Fibroblast of lung (primary cell): ENCODE data around the gene DHRS9. TPM values are rescaled to one million over a fixed set of nuclear protein-coding genes. Genes with fewer than 3 reads are reported as not detected.

ENCODE experiments used
- DNase-seq, 2 donors: peaks; one replicate each; pipeline versions ENCODE4 v3.0.0 to v3.0.0-alpha.2; 2010; ENCODE audit warnings: low read depth in 2 of 2
- H2AFZ ChIP-seq: 2 replicates; pipeline ENCODE4 v1.5.1; 2012; ENCODE audit warnings: low read length, control low read depth, inconsistent platforms
- H3K27ac ChIP-seq: 2 replicates; pipeline ENCODE4 v1.5.1; 2011; ENCODE audit warnings: low read length, control low read depth; ENCODE audit not compliant: insufficient read depth
- H3K27me3 ChIP-seq: 2 replicates; pipeline ENCODE4 v1.5.1; 2011; ENCODE audit warnings: mild to moderate bottlenecking, low read length; ENCODE audit not compliant: control insufficient read depth, insufficient read depth
- H3K36me3 ChIP-seq: 2 replicates; pipeline ENCODE4 v1.5.1; 2011; ENCODE audit warnings: low read length; ENCODE audit not compliant: control insufficient read depth, insufficient read depth
- H3K4me1 ChIP-seq: 2 replicates; pipeline ENCODE4 v1.5.1; 2011; ENCODE audit warnings: low read length; ENCODE audit not compliant: control insufficient read depth, insufficient read depth; ENCODE audit errors: extremely low read depth
- H3K4me2 ChIP-seq: 2 replicates; pipeline ENCODE4 v1.5.1; 2011; ENCODE audit warnings: low read length, control low read depth; ENCODE audit not compliant: insufficient read depth; ENCODE audit errors: extremely low read depth
- H3K4me3 ChIP-seq, 4 experiments: fragments of 200-600 bp in 1 of 4; sonication (generic) in 1 of 4; replicated peaks in 1 of 4; 2 replicates each; pipeline ENCODE4 v1.5.1; 2011 to 2016; ENCODE audit warnings: low read length in 4 of 4, low read depth in 3 of 4, mild to moderate bottlenecking in 3 of 4, control low read depth in 2 of 4, inconsistent platforms in 1 of 4, mixed read lengths in 1 of 4; ENCODE audit not compliant: insufficient read depth in 1 of 4; ENCODE audit errors: control extremely low read depth in 1 of 4
- H3K79me2 ChIP-seq: 2 replicates; pipeline ENCODE4 v1.5.1; 2012; ENCODE audit warnings: mild to moderate bottlenecking, low read length, inconsistent platforms; ENCODE audit not compliant: control insufficient read depth, insufficient read depth
- H3K9ac ChIP-seq: 2 replicates; pipeline ENCODE4 v1.5.1; 2011; ENCODE audit warnings: mild to moderate bottlenecking, low read length, control low read depth; ENCODE audit not compliant: insufficient read depth
- H3K9me3 ChIP-seq: 2 replicates; pipeline ENCODE4 v1.5.1; 2012; ENCODE audit warnings: low read depth, low read length; ENCODE audit not compliant: control insufficient read depth, insufficient read depth
- H4K20me1 ChIP-seq: 2 replicates; pipeline ENCODE4 v1.5.1; 2011; ENCODE audit warnings: low read length; ENCODE audit not compliant: control insufficient read depth, insufficient read depth; ENCODE audit errors: extremely low read depth
- CTCF ChIP-seq, 2 donors: IDR thresholded peaks in 1 of 2; conservative IDR thresholded peaks in 1 of 2; 1 replicate in 1 of 2; 2 replicates in 1 of 2; pipeline ENCODE4 v1.5.1; 2011 to 2012; ENCODE audit warnings: low read length in 2 of 2, control low read depth in 1 of 2, inconsistent platforms in 1 of 2, low read depth in 1 of 2, mild to moderate bottlenecking in 1 of 2
- EZH2 ChIP-seq: IDR thresholded peaks from 2 replicates; pipeline ENCODE4 v1.5.1; 2012; ENCODE audit warnings: low read length, control low read depth, mild to moderate bottlenecking; ENCODE audit errors: missing control alignments
- polyA plus RNA-seq, 2 donors: library from polyadenylated mRNA; depleted of rRNA in 1 of 2; stranded (reverse) in 1 of 2; unstranded in 1 of 2; fragments of >200 nt; gene quantifications; 2 replicates each; pipeline ENCODE4 v1.2.1, GENCODE V29; 2011 to 2012; ENCODE audit warnings: missing spikeins in 1 of 2
- total RNA-seq: library from RNA; depleted of rRNA; stranded (reverse); fragments of >200 nt; gene quantifications from 2 replicates; pipeline ENCODE4 v1.2.1, GENCODE V29; 2014

Gene DHRS9
- total and polyA plus RNA-seq, 2 donors (not counting 1 experiment from before 2014, with no cell fraction given), result not detected

GRCh38 chr2:169104848-169105247 lies 35.5 kb downstream of the DHRS9 start:
- H2AFZ ChIP-seq, result no peak overlapping the region
- H4K20me1 ChIP-seq, result no peaks in the 10 kb centered on the region
- no peaks in the 10 kb centered on the region for H3K79me2 ChIP-seq
- no peak overlapping the region for H3K4me2 ChIP-seq
- H3K9me3 ChIP-seq, result no peaks in the 10 kb centered on the region
- no peak overlapping the region for H3K4me3 ChIP-seq
- H3K9ac ChIP-seq, result no peak overlapping the region
- H3K4me1 ChIP-seq, result no peaks in the 10 kb centered on the region
- no peaks in the 10 kb centered on the region for H3K27me3 ChIP-seq
- H3K36me3 ChIP-seq, result no peaks in the 10 kb centered on the region
- no peak for DNase-seq
- no peak overlapping the region for H3K27ac ChIP-seq
- TF ChIP-seq EZH2 (no peak), CTCF (conservative IDR thresholded peaks at IDR 0.05 in 1 of 2, IDR thresholded peaks at IDR 0.05 in 1 of 2; ENCODE audit: low read depth in 1 of 2, low read length in 2 of 2) (no peak)

DNA sequence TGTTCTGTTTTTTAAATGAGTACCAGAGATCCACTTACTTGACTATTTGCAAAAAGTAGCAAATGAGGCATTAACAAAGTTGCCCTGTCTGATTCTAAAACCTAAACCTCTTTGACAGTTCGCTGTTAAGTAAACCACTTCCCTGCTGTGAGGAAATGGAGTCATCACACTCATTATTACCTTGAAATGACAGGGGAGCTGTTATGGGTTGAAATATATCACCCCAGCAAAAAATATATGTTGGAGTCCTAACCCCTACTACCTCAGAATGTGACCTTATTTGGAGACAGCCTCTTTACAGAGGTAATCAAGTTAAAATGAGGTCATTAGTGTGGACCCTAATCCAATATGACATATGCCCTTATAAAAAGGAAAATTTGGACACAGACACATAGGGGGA lies 36.1 kb downstream of the DHRS9 start:
- no peak overlapping the region for H3K4me3 ChIP-seq
- H4K20me1 ChIP-seq, result no peaks in the 10 kb centered on the region
- no peaks in the 10 kb centered on the region for H3K9me3 ChIP-seq
- TF ChIP-seq EZH2 (no peak), CTCF (conservative IDR thresholded peaks at IDR 0.05 in 1 of 2, IDR thresholded peaks at IDR 0.05 in 1 of 2; ENCODE audit: low read depth in 1 of 2, low read length in 2 of 2) (no peak)
- no peak overlapping the region for H2AFZ ChIP-seq
- no peaks in the 10 kb centered on the region for H3K27me3 ChIP-seq
- H3K36me3 ChIP-seq, result no peaks in the 10 kb centered on the region
- DNase-seq, result no peak
- H3K9ac ChIP-seq, result no peak overlapping the region
- H3K4me2 ChIP-seq, result no peak overlapping the region
- H3K27ac ChIP-seq, result no peak overlapping the region
- no peaks in the 10 kb centered on the region for H3K4me1 ChIP-seq
- no peaks in the 10 kb centered on the region for H3K79me2 ChIP-seq

DNA sequence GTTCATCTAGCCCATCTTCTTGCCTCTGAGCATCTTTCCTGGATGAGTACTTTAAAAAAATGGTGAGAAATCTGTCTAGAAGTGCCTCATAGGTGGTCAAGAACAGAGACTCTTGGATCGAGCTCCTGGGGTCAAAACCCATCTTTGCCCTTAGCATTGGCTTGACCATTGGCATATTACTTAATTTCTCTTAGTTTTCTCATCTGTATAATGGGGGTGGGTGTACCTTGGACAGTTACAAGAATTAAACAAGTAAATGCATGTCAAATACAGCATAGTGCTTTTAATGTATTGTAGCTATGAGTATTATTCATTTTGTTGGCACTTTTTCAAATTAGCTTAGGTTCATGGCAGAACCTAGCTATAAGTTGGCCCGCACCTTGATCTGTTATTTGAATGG lies 36.8 kb downstream of the DHRS9 start:
- Histone ChIP-seq H4K20me1 (no peaks in the 10 kb centered on the region), H3K4me1 (no peaks in the 10 kb centered on the region), H3K27ac (no peak overlapping the region), H3K27me3 (no peaks in the 10 kb centered on the region), H3K4me2 (no peak overlapping the region), H3K9ac (no peak overlapping the region), H3K4me3 (no peak overlapping the region), H3K36me3 (no peaks in the 10 kb centered on the region), H3K79me2 (no peaks in the 10 kb centered on the region), H3K9me3 (no peaks in the 10 kb centered on the region), H2AFZ (no peak overlapping the region)
- no peak for TF ChIP-seq CTCF (conservative IDR thresholded peaks at IDR 0.05 in 1 of 2, IDR thresholded peaks at IDR 0.05 in 1 of 2; ENCODE audit: low read depth in 1 of 2, low read length in 2 of 2)
- DNase-seq, result no peak
